CMK (cell line): Measurements from ENCODE around the gene TMEM63B.
A peak's percentile ranks its signal among the peaks of the same experiment; 100 is the strongest.
"Not testable (repeated sequence)": the region's sequence is repeated elsewhere in the genome, so short reads cannot be mapped to it uniquely, and the experiment has no call there.

Experiments used
- DNase-seq: peaks from one replicate; pipeline ENCODE4 v3.0.0-alpha.2; 2010; ENCODE audit warnings: low read depth

TMEM63B gene

DNA sequence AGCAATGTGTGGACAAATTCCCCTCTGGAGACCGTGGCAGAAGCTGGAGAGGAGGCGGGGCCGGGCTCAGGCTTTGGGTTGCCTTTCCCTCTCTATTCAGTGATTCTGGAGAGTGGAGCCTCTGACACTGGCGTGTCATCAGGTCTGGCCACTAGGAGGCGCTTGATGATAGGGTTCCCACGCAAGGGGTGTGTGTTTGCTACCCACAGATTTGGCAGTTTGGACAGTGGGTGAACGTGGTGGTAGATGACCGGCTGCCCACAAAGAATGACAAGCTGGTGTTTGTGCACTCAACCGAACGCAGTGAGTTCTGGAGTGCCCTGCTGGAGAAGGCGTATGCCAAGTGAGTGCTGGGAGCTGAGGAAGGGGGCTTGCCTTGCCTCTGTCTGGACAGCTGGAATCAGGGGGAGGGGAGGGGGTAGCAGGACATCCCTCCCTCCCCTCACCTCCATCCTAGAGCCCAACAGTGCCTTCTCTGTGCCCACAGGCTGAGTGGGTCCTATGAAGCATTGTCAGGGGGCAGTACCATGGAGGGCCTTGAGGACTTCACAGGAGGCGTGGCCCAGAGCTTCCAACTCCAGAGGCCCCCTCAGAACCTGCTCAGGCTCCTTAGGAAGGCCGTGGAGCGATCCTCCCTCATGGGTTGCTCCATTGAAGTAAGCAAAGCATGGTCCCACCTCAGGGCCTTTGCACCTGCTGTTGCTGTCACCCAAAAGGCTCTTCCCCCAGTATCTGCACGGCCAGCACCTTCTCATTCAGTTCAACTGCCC lies 45.6 kb downstream of the TMEM63B start:
- peak; percentile 79 for DNase-seq

DNA sequence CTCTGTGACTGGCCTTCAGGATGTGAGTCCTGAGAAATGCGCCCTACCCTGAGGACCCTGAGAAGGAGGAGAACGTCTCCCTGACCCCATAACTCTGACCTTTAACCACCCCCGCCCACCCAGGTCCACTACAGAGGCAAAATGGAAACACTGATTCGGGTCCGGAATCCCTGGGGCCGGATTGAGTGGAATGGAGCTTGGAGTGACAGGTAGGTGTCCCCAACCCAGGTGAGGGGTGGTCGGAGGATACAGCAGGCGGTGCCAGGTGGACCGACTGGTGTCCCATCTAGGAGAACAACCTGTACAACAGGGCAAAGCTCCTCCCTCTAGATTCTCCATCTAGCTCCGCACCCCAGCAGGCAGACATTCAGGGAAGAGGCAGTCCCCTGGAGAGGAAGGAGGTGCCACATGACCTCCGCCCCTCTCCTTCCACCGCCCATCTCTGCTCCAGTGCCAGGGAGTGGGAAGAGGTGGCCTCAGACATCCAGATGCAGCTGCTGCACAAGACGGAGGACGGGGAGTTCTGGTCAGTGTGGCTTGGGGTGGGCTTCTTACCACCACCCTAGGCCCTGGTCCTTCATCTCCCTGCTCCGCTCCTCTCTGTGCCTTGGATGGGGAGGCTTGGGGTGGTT lies 48.9 kb downstream of the TMEM63B start:
- DNase-seq = no peak

DNA sequence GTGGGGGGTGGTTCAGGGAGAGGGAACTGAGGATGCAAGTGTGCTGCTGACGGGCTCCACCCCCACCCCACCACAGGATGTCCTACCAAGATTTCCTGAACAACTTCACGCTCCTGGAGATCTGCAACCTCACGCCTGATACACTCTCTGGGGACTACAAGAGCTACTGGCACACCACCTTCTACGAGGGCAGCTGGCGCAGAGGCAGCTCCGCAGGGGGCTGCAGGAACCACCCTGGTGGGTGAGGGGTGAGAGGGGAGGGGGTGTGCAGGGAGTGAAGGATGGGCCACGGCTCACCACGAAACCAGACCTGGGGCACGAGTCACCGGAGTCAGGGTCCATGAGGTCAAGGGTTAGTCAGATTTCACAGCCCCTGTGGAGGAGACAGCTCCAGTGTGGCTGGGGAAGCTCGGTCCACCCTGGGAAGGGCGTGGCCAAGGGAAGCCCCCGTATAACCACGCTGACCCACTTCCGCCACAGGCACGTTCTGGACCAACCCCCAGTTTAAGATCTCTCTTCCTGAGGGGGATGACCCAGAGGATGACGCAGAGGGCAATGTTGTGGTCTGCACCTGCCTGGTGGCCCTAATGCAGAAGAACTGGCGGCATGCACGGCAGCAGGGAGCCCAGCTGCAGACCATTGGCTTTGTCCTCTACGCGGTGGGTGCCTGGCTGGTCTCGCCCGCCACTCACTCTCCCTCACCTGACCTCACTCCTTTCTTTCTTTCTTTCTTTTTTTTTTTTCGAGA lies 49.6 kb downstream of the TMEM63B start:
- DNase-seq = peak; percentile 54

DNA sequence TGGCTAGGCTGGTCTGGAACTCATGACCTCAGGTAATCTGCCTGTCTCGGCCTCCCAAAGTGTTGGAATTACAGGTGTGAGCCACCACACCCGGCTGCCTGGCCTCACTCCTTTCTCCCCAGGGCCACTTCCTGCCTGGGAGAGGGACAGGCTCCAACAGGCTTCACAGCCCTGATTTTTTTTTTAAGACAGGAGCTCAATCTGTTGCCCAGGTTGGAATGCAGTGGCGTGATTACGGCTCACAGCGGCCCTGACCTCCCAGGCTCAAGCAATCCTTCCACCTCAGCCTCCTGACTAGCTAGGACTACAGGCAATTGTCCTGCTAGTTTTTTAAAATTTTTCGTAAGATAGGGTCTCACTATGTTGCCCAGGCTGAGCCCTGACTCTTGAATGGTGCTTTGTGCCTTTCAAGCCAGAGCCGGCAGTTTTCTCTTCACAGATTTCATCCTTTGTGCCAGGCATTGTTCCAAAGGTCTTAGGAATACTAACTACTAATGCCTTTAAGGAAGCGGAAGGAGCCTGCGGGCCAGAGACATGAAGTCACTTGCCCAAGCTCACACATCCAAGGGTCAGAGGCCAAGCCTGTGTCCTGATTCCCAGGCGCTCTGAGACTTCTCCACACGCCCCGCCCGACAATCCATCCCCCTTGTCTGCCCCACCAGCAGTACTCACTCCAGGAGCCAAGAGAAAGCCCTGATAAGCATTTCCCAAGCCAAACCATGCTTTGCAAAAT lies 50.5 kb downstream of the TMEM63B start:
- DNase-seq = no peak

GRCh38 chr6:44178424-44179071 lies 51.2 kb downstream of the TMEM63B start:
- DNase-seq = no peak

- no peak for DNase-seq
Observed at GRCh38 chr6:44179072-44179536, 51.8 kb downstream of the TMEM63B start.

DNA sequence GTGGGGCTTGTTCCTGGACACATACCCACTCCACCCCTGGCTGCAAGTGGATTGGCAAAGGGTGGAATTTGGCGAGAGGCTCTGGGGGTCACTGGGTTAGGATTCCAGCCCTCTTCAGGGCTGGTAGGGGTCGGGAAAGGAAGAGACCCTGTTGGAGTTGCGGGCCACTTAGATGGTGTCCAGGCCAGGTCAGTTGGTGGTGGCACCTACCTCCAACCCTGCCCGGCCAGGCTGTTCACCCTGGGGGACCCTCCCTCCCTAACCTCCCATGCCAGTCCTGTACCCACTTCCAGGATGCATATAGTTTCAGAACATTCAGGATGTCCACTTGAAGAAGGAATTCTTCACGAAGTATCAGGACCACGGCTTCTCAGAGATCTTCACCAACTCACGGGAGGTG lies 52.3 kb downstream of the TMEM63B start:
- no peak for DNase-seq

- DNase-seq = no peak
Observed at GRCh38 chr6:44180406-44180805, 53.1 kb downstream of the TMEM63B start.

GRCh38 chr6:44180886-44181285 lies 53.5 kb downstream of the TMEM63B start:
- DNase-seq = no peak

GRCh38 chr6:44181784-44182183 lies 54.4 kb downstream of the TMEM63B start:
- DNase-seq = not testable (repeated sequence)

- no peak for DNase-seq
Observed at GRCh38 chr6:44182911-44183390, 55.6 kb downstream of the TMEM63B start.

DNA sequence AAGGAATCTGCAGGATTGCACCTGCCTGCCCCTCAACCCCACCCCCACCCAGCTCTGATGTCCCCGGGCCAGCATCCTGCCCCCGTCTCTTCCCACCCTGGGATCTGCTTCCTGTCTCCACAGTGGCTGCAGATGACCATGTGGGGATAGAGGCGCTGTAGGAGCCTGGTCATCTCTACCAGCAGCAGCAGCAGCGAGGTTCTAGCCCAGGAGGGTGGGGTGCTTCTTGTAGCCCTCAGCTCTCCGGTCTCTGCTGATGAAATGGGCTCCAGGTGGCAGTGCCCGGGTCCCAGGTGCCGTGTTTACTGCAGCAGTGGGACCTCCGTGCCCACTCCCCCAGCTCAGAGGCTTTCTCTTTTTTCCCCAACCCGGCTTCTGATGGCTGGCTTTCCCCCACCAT lies 56.4 kb downstream of the TMEM63B start:
- no peak for DNase-seq

- not testable (repeated sequence) for DNase-seq
Observed at GRCh38 chr6:44185356-44185755, 58.0 kb downstream of the TMEM63B start.

DNA sequence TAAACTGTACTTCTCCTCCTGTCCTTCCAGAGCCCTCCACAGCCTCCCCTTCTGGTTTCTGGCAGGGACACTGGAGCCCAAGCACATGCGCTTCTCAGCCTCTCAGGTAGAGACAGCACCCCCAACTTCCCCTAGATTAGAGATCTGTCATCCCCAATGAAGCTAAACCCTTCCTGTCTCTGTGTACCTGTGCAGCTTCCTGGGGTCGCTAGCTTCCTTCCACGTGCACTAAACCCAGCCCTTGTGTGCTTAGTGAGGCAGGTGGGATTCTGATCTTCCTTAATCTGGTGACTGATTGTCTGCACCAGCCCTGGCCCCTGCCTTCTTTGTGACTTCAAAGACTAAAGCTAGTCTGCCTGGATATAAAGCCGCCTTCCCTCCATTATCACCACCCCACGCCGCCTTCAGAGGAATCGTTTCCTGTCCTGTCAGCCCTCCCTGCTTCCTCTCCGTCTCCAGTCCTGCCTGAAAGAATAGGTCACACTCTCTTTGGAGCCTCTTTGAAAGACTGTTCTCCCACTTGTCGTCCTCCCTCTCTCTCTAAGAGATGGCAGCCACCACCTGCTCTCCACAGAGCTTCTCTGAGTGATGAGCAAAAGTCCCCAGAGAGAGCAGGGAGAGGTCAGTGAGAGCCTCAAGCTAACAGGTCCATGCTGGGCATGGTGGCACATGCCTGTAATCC lies 58.7 kb downstream of the TMEM63B start:
- no peak for DNase-seq

GRCh38 chr6:44186635-44187025 lies 59.3 kb downstream of the TMEM63B start:
- no peak for DNase-seq

DNA sequence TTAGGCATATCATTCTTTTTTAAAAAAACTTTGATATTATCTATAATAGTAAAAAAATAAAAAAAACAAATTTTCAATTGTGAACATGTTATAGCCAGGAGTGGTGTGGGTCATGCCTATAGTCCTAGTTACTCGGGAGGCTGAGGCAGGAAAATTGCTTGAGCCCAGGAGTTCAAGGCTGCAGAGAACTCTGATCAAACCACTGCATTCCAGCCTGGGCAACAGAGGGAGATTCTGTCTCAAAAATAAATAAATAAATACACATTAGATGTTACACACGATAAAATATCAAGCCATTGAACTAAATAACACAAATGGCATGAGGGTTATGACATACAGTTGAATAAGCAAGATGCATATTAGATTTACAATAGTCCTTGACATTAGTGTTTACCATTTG lies 61.5 kb downstream of the TMEM63B start:
- no peak for DNase-seq

DNA sequence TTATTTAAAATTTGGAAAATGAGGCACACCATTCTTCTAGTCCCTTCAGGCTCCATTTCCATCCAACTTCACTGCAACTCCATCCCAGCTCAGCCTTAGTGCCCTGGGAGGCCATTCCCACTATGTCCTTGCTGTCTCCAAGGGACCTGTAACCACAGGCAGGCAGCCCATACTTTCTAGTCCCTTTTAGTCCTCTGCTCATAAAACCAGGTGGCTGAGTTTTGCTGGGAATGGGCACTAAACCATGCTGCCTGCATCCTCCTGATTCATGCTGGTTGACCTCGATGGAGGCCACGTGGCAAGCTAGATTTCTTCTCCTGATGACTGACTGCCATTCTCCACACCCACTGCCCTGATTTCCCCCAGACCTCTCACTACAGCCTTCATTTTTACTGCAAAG lies 61.9 kb downstream of the TMEM63B start:
- no peak for DNase-seq

- no peak for DNase-seq
Observed at GRCh38 chr6:44190715-44191114, 63.4 kb downstream of the TMEM63B start.

DNA sequence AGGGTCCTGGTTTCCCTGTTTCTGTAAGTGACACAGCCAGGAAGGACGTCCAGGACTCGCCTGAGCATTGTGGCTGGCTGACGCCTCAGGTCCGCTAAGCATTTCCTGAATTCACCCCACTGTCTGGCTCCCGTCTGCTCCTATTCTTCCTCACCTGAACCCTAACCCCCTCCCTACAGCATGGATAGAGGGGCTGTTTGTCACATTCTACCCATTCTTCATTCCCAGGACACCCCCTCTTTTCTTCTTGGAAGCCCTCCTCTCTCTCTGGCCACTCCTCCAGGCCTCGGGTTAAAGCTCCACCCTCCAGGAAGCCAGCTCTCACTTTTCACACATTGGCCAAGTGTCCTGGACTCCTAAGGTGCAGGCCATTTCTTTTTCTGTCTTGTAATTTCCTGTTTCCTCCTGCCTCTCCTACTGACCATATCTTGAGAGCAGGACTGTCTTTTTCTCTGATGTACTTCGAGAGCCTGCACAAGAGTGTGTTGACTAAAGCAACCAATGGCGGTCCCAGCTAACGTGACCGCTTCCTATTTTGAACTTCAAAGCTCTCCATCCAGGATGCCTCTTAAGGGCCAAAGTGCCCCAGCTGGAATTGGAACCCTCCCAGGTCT lies 65.2 kb downstream of the TMEM63B start:
- no peak for DNase-seq

GRCh38 chr6:44193307-44193910 lies 66.1 kb downstream of the TMEM63B start:
- DNase-seq = no peak
